Pulmonary artery endothelial cell (primary cell): ENCODE measurements around the gene MAPK10. TPM values are rescaled to one million over a fixed set of nuclear protein-coding genes. Genes with fewer than 3 reads are reported as not detected.
"Not testable (repeated sequence)": the region's sequence is repeated elsewhere in the genome, so short reads cannot be mapped to it uniquely, and the experiment has no call there.

Experiments
- DNase-seq: peaks from one replicate; pipeline ENCODE4 v3.0.0-alpha.2; 2011; ENCODE audit warnings: low read depth, low spot score
- total RNA-seq: library from RNA; depleted of rRNA; stranded (reverse); fragments of >200 nt; gene quantifications from 2 replicates; pipeline ENCODE4 v1.2.3, GENCODE V29; 2014

Gene MAPK10
- total RNA-seq, 1 donor from 2014 or later, result 0.20 TPM

DNA sequence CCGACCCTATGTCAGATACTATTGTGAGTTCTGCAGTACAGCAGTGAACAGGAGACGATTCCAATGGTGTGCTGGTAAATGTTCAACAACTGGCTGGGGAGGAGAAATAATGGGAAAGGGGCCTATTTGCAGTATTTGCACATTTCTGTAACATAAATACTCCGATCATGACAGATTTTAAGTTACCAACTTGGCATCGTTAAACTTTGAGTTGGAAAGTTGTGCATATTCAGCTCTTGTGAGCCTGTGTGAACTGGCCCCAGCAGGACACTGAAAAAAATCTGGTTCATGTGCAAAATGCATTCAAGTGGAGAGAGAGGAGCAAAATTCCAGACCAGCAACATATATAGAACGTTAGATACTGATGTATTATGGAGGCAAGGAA, 175.0 kb downstream of the MAPK10 start:
- no peak for DNase-seq

DNA sequence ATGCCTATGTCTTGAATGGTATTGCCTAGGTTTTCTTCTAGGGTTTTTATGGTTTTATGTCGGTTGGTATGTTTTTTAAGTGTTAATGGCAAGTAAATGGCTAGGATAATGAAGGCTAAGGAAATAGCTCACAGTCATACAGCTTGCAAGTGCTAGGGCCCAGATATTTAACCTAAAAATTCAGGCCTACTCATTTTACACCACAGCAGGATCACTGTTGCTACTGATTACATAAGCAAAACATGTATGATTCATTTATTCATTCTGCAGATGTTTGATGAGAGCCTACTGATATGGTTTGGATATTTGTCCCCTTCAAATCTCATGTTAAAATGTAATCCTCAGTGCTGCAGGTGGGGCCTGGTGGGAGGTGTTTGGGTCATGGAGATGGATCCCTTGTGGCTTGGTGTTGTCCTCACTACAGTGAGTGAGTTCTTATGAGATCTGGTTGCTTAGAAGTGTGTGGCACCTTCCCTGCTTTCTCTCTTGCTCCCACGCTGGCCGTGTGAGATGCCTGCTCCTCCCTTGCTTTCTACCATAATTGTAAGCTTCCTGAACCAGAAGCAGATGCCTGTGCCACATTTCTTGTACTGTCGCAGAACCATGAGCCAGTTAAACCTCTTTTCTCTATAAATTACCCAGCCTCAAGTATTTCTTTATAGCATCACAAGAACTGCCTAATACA, 175.5 kb downstream of the MAPK10 start:
- no peak for DNase-seq

DNA sequence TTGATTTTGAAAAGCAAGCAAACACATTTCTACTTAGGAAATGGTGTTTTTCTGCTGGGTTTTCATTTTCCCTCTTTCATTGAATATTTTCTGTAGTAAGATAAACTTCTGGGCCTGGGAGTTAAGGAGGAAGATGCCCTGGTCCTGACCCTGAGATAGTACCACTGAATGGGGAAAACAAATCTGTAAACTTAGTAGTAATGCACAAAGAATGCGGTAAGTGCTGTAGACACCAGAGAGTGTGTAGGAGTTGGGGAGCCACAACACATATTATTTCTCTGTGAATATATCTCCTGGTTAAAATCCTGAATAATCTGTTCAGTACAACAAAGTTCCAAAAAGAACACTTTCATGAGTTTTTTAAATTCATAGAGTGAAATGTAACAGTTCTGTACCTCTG, 178.3 kb downstream of the MAPK10 start:
- DNase-seq, result no peak

DNA sequence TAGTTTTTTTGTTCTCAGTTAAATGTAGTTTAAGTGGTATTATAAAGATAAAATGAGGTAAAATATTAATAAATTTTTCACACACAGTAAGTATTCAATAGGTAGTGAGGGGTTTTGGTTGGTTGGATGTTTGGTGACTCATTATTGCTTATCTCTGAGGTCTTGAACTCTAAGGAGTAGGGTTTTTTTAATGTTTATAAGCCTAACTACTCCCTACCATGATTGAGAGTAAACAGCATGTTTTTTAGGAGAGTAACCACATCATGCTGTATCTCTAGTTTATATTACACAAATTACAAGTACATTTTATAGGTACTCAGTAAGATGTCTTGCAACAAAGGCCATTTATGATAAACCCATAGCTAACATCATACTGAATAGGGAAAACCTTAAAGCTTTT, 181.6 kb downstream of the MAPK10 start:
- DNase-seq, result no peak

DNA sequence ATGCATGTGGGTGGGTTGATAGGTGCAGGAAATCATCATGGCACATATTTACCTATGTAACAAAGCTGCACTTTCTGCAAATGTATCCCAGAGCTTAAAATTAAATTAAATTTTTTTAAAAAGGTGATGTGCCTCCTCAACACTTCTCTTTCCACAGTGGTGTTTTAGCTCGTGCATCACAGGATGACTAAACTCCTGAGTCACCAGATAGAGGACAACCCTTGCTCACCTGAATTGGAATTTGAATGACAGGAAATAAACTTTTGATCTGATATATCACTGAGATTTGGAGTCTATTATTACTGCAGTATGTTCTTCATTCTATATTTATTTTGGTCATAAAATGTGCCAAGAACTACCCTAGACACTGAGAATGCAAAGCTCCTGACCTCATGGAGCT, 185.3 kb downstream of the MAPK10 start:
- DNase-seq, result no peak

DNA sequence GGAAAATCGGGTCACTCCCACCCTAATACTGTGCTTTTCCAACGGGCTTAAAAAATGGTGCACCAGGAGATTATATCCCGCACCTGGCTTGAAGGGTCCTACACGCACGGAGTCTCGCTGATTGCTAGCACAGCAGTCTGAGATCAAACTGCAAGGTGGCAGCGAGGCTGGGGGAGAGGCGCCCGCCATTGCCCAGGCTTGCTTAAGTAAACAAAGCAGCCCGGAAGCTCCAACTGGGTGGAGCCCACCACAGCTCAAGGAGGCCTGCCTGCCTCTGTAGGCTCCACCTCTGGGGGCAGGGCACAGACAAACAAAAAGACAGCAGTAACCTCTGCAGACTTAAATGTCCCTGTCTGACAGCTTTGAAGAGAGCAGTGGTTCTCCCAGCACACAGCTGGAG, 191.5 kb downstream of the MAPK10 start:
- not testable (repeated sequence) for DNase-seq

DNA sequence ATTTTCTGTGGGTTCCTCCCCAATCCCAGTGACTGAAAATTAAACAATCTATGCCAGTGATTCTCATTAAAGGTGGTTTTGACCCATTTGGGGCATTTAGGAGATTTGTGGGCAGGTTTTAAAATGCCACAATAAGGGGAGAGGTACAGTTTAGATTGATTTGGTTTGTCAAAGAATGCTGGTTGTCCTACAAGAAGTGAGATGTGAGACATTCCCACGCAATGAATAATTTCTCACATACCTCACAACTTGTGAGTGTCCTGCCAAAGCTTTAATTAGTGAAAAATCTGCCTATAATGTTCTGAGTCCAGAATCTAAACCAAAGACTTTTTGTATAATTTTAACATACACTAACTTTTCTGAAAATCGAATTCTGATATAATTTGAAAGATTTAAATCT, 199.4 kb downstream of the MAPK10 start:
- no peak for DNase-seq

DNA sequence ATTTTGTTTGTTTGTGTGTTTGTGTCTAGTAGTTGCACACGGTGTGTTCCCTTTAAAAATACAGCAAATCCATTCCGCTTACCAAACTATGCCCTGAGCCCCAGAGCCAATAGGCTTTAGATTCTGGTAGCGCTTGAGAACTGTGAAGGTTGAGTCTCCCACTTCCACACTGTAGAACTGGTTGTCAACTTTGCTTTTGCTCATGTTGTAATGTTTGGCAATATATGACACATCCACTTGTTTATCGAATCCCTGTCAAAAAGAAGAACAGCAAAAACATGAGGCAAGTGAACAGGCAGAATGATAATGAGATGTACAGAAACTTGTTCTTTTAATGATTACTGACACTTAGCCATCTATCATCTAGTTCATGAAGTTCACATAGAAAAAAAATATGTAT, 200.6 kb downstream of the MAPK10 start:
- DNase-seq, result no peak

DNA sequence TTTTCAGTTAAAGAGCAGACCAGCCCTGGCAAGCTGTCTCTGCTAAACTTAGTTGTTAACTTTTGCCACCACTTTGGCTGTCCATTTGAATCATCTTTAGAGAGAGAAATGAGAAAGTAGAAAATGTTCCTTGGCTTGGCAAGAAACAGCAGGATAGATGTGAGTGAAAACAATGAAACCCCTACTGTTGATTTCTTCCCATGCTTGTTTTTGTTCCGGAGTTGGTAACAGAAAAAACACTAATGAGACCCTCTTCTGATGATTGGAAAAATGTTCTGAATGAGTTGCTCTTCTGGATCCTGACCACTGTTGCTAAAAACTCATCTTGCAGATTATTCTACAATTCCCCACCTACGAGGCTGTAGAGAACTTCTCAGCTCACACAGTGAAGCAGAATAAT, 203.3 kb downstream of the MAPK10 start:
- no peak for DNase-seq

DNA sequence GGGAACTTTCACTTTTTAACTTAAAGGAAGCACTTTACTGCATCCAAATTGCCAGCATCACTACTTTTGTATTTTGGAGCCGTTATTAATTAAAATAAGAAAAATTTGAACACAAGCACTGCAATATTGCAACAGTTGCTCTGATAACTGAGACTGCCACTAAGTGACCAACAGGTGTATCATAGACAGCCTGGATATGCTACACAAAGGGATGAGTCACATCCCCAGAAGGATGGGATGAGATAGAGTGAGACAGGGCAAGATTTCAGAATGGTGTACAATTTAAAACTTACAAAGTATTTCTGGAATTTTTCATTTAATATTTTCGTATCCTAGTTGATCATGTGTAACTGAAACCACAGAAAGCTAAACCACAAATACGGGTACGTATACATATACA, 204.1 kb downstream of the MAPK10 start:
- DNase-seq, result no peak

DNA sequence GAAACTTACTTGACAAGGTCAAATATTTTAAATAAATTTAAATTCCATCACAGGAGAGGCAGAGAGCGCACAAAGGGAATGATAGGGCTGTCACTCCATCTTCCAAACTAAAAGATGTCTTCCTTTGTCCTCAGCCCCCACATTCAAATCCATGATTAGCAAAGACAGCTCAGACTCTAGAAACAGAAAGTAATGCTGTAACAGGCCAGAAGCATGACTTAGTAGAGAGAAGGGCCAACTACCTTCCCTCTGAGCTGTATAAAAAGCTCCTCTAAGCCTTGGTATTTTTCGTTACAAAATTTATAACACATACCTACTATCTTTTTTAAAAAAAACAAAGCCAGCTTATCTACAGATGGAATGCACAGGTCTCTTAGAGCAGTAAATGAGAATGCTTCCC, 207.4 kb downstream of the MAPK10 start:
- DNase-seq, result no peak

DNA sequence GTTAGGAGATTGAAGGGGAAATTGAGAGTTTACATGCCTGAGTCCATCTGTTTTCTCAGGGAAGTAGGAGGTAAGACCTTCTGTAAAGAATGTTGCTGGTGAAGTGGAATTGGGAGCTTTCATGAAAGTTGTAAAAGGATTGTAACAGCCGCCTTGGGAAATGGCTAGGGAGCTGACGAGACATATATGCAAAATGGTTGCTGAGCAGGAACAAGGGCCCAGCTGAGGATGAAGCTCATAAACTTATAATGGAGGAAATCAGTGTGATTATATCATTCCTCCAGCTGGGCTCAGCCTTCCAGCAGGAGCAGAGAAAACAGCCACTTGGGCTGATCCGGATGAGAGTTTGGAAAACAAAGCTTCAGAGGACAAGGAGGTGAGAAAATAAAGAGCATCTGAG, 208.7 kb downstream of the MAPK10 start:
- DNase-seq, result no peak

DNA sequence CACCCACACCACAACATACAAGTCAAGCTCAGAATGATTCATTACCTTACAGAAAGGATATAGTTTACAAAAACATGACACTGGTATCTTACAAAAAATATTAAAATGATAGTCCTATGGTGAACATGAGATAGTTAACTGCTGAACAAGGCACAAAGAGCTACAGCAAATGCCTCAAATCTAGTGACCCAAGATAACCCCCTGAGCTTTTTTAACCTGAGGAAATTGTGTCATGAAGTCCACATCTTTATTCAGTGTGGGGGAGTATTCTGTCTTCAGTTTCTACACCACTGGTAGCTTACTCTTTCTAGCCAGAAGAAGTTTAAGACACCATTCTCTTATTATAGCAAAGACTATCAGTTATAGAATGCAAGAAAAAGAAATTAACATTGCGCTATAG, 218.7 kb downstream of the MAPK10 start:
- DNase-seq, result no peak

DNA sequence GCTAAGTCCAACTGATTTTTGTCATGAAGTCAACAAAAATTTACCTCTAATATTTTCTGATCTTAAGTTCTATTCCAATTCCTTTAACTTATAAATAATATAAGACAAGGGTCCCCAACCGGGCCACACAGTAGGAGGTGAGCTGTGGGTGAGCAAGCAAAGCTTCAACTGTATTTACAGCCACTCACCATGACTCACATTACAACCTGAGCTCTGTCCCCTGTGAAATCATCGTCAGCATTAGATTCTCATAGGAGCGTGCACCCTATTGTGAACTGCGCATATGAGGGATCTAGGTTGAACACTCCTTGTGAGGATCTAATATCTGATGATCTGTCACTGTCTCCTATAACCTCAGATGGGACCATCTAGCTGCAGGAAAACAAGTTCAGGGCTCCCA, 227.4 kb downstream of the MAPK10 start:
- no peak for DNase-seq

DNA sequence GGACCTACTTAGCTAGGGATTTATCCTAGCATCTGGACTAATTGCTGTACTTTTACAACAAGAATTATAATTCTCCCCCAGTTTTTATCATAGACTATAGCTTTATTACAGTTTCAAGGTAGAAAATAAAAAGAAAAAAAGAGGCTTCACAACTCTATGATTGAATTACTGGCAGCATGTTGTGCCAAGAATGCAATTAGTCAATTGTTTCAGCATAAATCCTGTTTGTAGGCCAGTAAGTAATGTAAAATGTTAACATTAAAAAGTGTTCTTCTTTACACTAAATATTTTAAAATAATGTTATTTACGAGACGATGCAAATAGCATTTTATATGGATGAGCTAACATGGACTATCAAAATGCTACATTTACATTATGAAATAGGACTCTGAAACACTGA, 228.4 kb downstream of the MAPK10 start:
- no peak for DNase-seq

DNA sequence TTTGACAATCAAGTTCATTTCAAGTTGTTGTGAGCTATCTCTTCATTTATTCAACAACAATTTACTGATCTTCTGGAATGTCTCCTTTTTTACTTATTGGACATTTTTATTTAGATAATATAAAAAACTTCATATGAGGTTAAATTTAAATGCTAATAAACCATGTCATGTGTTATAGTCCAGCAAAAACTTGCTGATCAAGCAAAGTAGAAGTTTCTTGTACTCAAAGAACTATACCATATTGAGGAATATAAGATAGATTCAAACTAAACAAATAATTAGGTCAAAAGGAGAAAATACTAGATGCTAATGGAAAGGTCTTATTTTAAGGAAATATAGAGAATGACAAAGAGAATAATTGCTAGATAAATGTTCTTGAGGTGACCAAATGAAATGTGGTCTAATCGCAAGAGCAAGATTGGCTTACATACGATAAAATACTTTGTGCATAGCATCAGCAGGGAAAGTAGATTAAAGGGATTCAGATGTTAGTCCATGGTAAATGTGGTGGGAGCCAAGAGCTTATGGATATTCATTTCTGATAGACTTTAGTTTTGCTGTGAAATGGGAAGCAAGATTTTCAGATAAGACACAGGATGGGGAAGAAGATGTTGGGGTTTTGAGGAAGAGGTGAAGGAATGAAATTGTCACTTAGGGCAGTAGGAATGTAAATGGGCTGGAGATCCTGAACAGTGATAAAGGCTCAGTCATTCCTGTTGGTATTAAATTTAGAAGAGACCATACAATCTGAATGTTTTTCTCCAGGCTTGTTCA, 229.5 kb downstream of the MAPK10 start:
- DNase-seq, result no peak

DNA sequence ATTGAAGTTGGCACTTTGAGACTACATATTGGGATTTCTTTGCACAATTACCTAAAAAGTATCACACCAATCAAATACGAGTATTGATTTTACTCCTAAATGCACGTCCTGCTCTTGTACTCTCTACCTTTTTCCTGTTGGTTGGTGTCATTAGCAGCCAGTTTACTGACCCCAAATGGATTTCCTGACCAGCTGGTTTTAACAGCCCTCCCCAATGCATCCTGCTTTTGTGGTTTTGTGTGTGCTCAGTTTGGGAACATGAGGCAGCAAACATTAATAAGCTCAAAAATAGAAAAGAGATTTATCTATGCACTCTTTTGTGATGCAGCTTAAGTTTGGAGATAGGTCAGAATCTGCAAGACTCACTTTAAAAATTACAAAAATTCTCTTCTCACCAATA, 230.3 kb downstream of the MAPK10 start:
- no peak for DNase-seq

DNA sequence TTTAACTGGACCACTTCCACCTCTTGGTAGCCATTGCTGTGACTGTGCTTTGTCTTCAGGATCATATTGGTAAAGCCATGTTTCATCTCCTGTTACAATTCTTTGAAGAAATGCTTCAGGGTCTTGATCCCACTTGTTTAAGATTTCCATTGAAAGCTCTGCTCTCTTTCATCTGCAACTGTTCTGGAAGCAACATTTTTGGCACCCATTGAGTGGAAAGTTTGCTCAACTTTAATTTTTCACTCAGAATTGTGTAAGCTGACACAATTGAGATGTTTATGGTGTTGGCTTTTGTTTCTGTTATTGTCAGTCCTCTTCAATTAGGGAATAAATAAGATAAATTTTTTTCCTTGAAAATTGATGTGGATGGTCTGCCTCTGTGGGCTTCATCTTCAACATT, 237.4 kb downstream of the MAPK10 start:
- DNase-seq, result no peak

DNA sequence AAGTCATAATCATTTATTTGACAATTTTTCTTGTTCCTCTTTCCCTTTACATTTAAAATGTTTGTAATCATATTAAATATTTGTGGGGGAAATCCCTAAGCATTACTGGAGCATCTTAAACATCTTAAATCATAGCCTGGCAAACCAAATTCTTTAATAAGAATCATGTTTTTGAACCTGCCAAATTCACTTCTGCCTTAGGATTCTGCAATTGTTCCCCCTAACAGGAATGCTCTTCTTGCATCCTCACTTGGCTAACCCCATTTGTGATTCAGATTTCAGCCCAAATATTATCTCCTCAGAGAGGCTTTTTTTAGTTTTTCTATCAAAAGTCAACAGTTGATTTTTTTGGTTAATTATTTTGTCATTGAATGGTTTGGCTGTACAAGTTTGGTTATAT, 241.1 kb downstream of the MAPK10 start:
- DNase-seq, result no peak

DNA sequence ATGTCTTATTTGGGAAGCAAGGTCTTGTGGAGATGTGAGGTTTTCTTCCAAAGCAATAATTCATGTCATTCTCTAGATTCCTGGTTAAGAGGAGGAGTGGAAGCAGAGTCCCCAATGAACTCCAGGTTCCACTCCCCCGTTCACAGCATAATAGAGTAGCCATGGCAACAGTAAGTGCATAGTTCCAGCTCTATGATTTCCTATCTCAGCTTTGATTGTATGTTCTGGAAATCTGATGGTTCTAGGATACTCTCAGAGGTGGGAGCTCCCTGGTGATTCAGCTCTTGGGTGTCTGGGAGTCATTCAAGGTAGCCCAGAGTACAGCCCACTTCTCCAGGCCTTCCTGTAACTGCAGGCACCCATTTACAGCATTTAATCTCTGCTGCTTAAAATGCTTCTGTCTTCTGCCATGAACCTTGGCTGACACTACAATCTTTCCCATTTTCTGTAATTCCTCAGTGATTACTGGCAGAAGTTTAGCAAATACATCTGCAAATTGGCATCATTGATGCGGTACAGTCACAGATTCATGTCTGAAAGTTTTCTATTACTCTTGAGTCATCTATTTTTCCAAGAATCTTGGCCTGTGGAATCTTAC, 242.0 kb downstream of the MAPK10 start:
- no peak for DNase-seq

DNA sequence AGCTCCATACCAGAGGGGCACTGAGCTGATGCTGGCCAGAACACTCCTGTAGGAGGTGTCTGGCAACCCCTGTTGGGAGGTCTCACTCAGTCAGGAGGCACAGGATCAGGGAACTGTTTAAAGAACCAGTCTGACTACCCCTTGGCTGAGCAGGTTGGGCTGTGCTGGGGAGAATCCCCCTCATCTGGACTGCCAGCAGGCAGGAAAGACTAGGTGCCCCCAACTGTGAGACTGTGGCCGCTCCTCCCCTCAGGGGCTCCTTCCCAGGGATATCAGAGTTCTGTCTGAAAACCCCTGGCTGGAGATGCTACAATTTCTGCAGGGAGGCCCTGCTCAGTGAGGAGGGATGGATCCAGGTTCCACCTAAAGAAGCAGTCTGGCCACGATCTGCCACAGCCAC, 245.3 kb downstream of the MAPK10 start:
- no peak for DNase-seq

DNA sequence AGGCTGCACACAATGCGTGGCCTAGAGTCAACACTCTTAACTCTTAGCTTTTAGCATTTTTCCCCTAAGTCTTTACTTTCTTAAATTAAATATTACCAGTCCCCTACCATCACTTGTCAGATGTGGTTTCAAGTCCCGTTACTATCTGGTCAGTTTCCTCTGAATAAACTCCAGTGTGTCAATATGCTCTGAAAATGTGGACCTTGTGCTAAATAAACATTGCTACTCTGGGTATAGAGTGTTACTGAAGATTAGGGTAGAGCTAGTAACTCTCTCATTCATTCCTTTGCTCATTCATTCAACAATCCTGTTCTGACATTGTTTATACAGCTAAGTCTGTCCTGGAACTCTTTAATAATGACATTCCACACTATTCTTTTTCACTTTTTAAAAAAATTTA, 251.0 kb downstream of the MAPK10 start:
- DNase-seq, result no peak

DNA sequence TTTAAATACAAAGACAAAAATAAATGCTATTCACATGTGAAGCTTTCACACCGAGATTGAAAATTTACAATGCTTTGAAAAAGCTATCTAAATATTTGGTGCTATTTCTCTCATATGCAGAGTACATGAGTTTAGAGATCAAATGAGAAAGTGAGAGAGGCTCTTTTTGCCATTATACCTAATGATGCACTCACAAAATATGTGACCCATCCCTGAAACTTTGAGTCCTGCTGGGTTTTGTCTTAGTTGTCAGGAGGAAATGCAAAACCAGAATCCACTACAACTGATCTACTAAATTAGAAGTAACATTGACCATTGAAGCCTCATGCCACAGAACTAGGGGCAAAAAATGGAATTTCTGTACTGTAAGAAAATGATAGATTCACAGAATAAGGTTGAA, 251.7 kb downstream of the MAPK10 start:
- no peak for DNase-seq
